ENCODE results near the gene ITGB1BP1.

Gene ITGB1BP1, protein sequence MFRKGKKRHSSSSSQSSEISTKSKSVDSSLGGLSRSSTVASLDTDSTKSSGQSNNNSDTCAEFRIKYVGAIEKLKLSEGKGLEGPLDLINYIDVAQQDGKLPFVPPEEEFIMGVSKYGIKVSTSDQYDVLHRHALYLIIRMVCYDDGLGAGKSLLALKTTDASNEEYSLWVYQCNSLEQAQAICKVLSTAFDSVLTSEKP

DNA sequence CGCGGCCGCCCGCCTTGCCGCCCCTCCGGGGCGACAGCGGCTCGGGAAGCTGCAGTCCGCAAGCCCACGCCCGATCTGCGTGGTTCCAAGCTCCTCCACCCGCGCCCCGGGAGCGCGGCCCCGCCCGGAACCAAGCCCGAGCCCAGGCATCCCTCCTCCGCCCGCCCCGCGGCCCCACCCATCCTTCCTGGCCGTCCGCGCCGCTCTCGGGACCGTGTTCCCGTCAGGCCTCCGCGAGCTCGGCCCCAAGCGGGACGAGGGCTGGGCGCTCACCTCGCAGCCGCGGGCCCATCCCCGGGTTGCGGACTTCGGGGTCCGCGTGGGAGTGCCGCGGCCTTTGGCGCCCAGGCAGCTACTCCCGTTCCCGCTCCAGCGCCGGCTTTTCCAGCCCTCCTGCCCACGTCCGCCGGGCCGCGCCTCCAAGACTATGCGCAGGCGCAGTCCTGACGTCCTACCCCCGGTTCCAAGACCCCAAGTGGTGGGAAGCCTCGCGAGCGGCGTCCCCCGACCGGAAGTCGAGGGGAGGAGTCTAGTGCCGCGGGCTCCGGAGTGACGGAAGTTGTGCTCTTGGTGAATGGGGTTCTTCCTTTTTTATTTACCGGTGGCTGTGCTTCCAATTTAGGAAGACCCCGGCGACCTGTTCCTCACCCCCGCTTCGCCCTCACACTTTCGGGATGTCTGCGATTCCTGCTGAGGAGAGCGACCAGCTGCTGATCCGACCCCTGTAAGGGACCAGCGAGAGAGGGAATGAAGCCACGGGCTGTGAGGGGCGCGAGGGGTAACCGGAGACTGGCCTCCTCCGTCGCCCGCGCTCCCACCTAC is at the start of gene ITGB1BP1, which contains the start of gene CPSF3:
ITGB1BP1 (minus strand) TSS at position 429 of the 822 bp plus-strand sequence. CDS start 4,831 bp downstream, outside the sequence.
CPSF3 (plus strand) TSS at position 555 of the 822 bp plus-strand sequence; CDS start at position 675, 120 bp downstream.
- DNase-seq (ENCODE audit: extremely low read depth, low read depth), result peak; percentile 94
- TF ChIP-seq, protein P1, sequence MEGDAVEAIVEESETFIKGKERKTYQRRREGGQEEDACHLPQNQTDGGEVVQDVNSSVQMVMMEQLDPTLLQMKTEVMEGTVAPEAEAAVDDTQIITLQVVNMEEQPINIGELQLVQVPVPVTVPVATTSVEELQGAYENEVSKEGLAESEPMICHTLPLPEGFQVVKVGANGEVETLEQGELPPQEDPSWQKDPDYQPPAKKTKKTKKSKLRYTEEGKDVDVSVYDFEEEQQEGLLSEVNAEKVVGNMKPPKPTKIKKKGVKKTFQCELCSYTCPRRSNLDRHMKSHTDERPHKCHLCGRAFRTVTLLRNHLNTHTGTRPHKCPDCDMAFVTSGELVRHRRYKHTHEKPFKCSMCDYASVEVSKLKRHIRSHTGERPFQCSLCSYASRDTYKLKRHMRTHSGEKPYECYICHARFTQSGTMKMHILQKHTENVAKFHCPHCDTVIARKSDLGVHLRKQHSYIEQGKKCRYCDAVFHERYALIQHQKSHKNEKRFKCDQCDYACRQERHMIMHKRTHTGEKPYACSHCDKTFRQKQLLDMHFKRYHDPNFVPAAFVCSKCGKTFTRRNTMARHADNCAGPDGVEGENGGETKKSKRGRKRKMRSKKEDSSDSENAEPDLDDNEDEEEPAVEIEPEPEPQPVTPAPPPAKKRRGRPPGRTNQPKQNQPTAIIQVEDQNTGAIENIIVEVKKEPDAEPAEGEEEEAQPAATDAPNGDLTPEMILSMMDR (IDR thresholded peaks at IDR 0.05; ENCODE audit: low read depth, low read length), result no peak

DNA sequence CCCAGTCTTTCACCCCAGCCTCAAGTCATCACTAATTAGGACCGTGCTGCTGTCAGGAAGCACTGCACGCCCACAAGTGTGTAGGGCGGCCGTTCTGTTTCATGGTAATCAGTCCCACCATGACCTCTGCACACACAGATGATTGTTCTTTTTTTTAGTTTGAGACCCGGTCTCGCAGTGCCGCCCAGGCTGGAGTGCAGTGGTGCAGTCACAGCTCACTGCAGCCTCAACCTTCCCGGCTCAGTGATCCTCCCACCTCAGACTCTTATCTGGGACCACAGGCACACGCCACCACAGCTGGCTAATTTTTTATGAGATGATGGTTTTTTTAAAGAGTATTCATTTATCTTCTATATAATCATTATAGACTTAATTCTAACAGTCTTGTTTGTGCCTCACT is 49.2 kb upstream of the ITGB1BP1 start:
- TF ChIP-seq, protein P1 (IDR thresholded peaks at IDR 0.05; ENCODE audit: low read depth, low read length), result no peak
- DNase-seq (ENCODE audit: extremely low read depth, low read depth), result no peak

DNA sequence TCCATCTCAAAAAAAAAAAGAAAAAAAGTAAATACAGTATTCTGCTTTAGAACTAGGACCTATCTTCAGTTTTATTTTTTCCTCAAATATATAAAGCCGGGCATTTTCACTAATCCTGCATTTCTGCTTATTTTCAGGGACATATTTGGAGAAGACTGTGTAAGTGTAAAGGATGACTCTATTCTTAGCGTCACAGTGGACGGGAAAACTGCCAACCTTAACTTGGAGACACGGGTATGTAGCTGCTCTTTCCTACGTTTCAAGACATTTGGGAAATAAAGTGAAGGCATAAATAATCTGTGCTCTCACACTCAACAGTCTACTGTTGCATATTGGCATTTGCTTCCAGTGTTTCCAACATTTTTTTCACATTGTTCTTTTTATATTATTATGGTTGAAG is 47.9 kb upstream of the ITGB1BP1 start:
- no peak for DNase-seq (ENCODE audit: extremely low read depth, low read depth)
- TF ChIP-seq, protein P1 (IDR thresholded peaks at IDR 0.05; ENCODE audit: low read depth, low read length), result no peak

DNA sequence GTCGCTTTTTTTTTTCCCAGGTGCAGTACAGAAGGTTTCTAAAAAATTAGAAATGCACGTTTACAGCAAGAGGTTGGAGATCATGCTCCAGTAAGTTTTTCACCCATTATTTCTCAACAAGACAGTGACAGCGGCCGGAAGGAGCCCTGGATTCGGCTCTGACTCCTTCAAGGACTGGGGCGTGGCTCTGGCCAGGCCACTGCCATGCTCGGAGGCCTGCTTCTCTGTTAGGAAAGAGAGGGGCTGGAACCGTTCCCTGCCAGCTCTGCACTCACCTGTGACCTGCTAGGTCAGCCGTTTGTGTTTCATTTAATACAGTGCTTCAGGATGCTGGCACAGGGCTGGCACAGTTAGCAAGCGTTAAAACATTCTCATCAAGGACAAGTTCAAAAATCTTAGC is 44.4 kb upstream of the ITGB1BP1 start:
- TF ChIP-seq, protein P1 (IDR thresholded peaks at IDR 0.05; ENCODE audit: low read depth, low read length), result no peak
- DNase-seq (ENCODE audit: extremely low read depth, low read depth), result no peak

DNA sequence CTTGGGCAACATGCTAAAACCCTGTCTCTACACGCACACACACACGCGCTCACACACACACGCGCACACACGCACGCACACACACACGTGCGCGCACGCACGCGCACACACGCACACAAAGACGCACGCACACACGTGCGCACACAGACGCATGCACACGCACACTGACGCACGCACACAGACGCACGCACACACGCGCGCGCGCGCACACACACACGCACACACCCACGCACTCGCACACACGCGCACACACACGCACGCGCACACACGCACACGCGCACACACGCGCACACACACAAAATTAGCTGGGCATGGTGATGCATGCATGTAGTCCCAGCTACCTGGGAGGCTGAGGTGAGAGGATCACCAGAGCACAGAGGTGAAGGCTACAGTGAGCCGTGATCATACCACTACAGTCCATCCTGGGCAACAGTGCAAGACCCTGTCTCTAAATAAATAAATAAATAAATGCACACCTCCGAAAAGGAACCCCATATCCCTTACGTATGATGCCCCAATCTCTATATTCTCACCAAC is 42.9 kb upstream of the ITGB1BP1 start:
- TF ChIP-seq, protein P1 (IDR thresholded peaks at IDR 0.05; ENCODE audit: low read depth, low read length), result no peak

DNA sequence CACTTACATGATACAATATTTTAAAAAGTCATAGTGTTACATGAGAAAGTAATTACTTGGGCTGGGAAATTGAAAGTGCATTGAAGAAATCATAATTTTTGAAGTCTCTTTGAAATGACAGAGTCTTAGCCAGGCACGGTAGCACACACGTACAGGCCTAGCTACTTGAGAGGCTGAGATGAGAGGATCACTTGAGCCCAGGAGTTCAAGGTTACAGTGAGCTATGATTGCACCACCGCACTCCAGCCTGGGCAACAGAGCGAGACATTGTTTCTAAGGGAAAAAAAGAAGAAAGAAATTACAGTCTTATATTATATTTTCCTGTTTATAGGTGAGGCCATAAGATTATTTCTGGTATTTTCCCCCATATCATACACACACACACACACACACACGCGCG is 41.8 kb upstream of the ITGB1BP1 start:
- DNase-seq (ENCODE audit: extremely low read depth, low read depth), result no peak
- TF ChIP-seq, protein P1 (IDR thresholded peaks at IDR 0.05; ENCODE audit: low read depth, low read length), result no peak

More for the DNA sequence above, 42.9 kb upstream of the ITGB1BP1 start:
- DNase-seq (ENCODE audit: extremely low read depth, low read depth), result no peak

DNA sequence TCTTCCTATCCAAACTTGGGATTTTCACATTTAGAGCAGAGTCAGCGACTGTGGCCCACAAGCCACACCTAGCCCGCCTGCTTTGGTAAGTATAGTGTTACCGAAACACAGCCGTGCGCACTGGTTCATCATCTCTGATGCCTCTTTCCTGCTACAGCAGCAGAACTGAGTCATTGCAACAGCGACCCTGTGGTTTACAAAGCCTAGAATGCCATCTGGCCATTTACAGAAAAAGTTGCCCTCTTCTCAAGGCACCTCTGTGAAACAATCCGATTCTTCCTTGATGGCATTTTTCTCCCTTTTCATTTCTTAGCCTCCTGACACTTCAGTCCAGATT is 40.3 kb upstream of the ITGB1BP1 start:
- TF ChIP-seq, protein P1 (IDR thresholded peaks at IDR 0.05; ENCODE audit: low read depth, low read length), result no peak
- DNase-seq (ENCODE audit: extremely low read depth, low read depth), result no peak

All from AG09319 (cell line).